IPS-NIHi7 (cell line): ENCODE measurements around the gene SPSB1.

Experiments used
- DNase-seq: peaks from one replicate; pipeline ENCODE4 v3.0.0; 2012; ENCODE audit warnings: mixed read lengths; ENCODE audit errors: extremely low spot score

SPSB1 gene

DNA sequence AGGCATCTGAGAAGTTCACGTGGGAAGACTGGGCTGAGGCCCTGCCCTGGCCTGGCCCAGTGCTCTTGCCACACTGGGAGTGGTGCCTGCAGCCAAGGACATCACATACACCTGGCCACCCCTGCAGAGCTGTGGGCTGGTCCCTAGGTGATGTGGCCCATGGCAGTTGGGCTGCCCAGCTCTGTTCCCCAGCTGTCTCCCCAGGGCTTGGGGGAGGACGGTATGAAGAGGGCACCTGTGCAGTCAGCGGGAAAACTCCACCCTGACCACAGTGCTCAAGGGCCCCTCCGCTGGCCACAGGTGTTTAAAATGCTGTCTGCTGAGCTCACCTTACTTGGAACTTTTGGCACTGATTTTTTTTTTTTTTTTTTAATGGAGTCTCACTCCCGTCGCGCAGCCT lies 126.2 kb downstream of the SPSB1 start:
- DNase-seq, result no peak
